ENCODE data around the gene ORAI3. TPM values are rescaled to one million over a fixed set of nuclear protein-coding genes. Genes with fewer than 3 reads are reported as not detected.

Gene ORAI3
- total and polyA plus RNA-seq, 2 of the 13 experiments (the other 11 are each of a cell fraction or from before 2014, with no cell fraction given), result 11.4 to 32.0 TPM

GRCh38 chr16:30949650-30950515 is 1.0 kb downstream of the ORAI3 start (continued):
- peak; percentile 86; the same call in 1 of the 2 replicates for TF ChIP-seq PRDM10 (CRISPR knock-in tag; IDR thresholded peaks at IDR 0.05; ENCODE audit: low read depth)
- no peak for TF ChIP-seq ZBTB40 (IDR thresholded peaks at IDR 0.05)
- peak; percentile 48 for TF ChIP-seq ZBTB40 (CRISPR knock-in tag; IDR thresholded peaks at IDR 0.05)
- no peak for TF ChIP-seq ZNF10 (CRISPR knock-in tag; IDR thresholded peaks at IDR 0.05; ENCODE audit: borderline replicate concordance, low read depth)
- no peak for TF ChIP-seq ZNF382 (CRISPR knock-in tag; IDR thresholded peaks at IDR 0.05; ENCODE audit: borderline replicate concordance)
- TF ChIP-seq ZNF430 (CRISPR knock-in tag; IDR thresholded peaks at IDR 0.05), result no peak; the same call in 1 of the 2 replicates
- TF ChIP-seq ZNF503 (CRISPR knock-in tag; IDR thresholded peaks at IDR 0.05), result peak; percentile 35; the same call in 1 of the 2 replicates
- TF ChIP-seq ELF4 (CRISPR knock-in tag; IDR thresholded peaks at IDR 0.05; ENCODE audit: borderline replicate concordance), result no peak
- peak; percentile 88 for TF ChIP-seq PAF1 (CRISPR knock-in tag; IDR thresholded peaks at IDR 0.05)
- no peak for TF ChIP-seq ZNF75D (CRISPR knock-in tag; IDR thresholded peaks at IDR 0.05; ENCODE audit: borderline replicate concordance)
- TF ChIP-seq WIZ (CRISPR knock-in tag; IDR thresholded peaks at IDR 0.05), result peak; percentile 71; the same call in 1 of the 2 replicates
- TF ChIP-seq ZNF768 (CRISPR knock-in tag; IDR thresholded peaks at IDR 0.05), result peak; percentile 62; the same call in 1 of the 2 replicates
- TF ChIP-seq SRF (IDR thresholded peaks at IDR 0.05; ENCODE audit: low read depth, low read length), result no peak
- no peak for TF ChIP-seq EHMT2 (IDR thresholded peaks at IDR 0.05; ENCODE audit: borderline replicate concordance, low read depth, low read length)
